HCT116 (cell line): ENCODE results near the gene MGST1. TPM values are rescaled to one million over a fixed set of nuclear protein-coding genes. Genes with fewer than 3 reads are reported as not detected.
"Not testable (repeated sequence)": the region's sequence is repeated elsewhere in the genome, so short reads cannot be mapped to it uniquely, and the experiment has no call there.

ENCODE experiments used
- ATAC-seq: fragments of 200-7000 bp; cut with Tn5 transposase; 2 replicates; pipeline ENCODE4 v1.9.1; 2020; ENCODE audit warnings: mild to moderate bottlenecking, moderate library complexity
- BruUV-seq: library from RNA; stranded (reverse); fragments of 400-500 nt; replicated peaks from 2 replicates; lab custom pipeline; 2021; lab: Mats Ljungman, UMichigan
- CTCF ChIA-PET: fragments of 300-600 bp; sonication (Branson Sonifier 250); formaldehyde crosslinking; loops from one replicate; lab custom pipeline; 2021; ENCODE audit warnings: antibody characterized with exemption; lab: Charles Lee
- POLR2A ChIA-PET: fragments of 300-600, 350-600 bp; sonication (Branson Sonifier 250); formaldehyde crosslinking; loops from one replicate; lab custom pipeline; 2021; ENCODE audit warnings: antibody characterized with exemption; lab: Charles Lee
- RAD21 ChIA-PET, 2 experiments: fragments of 300-600 bp; sonication (Branson Sonifier 250); formaldehyde crosslinking; loops; one replicate each; lab custom pipeline; 2023; ENCODE audit warnings: low total read pairs in 2 of 2; ENCODE audit not compliant: uncharacterized antibody in 2 of 2, unreplicated experiment in 2 of 2, low non-redundant PET in 1 of 2; lab: Charles Lee
- DNase-seq: peaks from one replicate; pipeline ENCODE4 v3.0.0-alpha.2; 2010; ENCODE audit warnings: low read depth, low spot score
- H2AFZ ChIP-seq: fragments of 200-600 bp; shearing (Covaris generic), sonication (generic); 2 replicates; pipeline ENCODE4 v1.6.1; 2017; ENCODE audit warnings: low read depth, mixed run types, mixed read lengths, antibody characterized with exemption, low read length; ENCODE audit not compliant: poor library complexity, severe bottlenecking
- H3K27ac ChIP-seq: 2 replicates; pipeline ENCODE4 v1.5.1; 2012; ENCODE audit warnings: low read depth, low read length
- H3K27me3 ChIP-seq: fragments of 200-600 bp; sonication (generic); 2 replicates; pipeline ENCODE4 v1.6.1; 2016; ENCODE audit warnings: mixed run types, low read length, mixed read lengths; ENCODE audit not compliant: insufficient read depth
- H3K36me3 ChIP-seq, 2 experiments: fragments of 200-500 bp in 1 of 2; fragments of 200-600 bp in 1 of 2; sonication (Bioruptor generic) in 1 of 2; sonication (generic) in 1 of 2; 2 replicates each; pipeline versions ENCODE4 v1.5.1 to v1.6.1; 2014 to 2016; ENCODE audit warnings: low read length in 2 of 2, inconsistent platforms in 1 of 2, mixed read lengths in 1 of 2, mixed run types in 1 of 2; ENCODE audit not compliant: insufficient read depth in 2 of 2, control insufficient read depth in 1 of 2
- H3K4me1 ChIP-seq, 2 experiments: fragments of 200-600 bp in 1 of 2; sonication (generic) in 1 of 2; 2 replicates each; pipeline versions ENCODE4 v1.5.1 to v1.6.1; 2012 to 2017; ENCODE audit warnings: low read length in 2 of 2, inconsistent platforms in 1 of 2, mild to moderate bottlenecking in 1 of 2, mixed read lengths in 1 of 2, mixed run types in 1 of 2, moderate library complexity in 1 of 2; ENCODE audit not compliant: insufficient read depth in 2 of 2, control insufficient read depth in 1 of 2
- H3K4me2 ChIP-seq: fragments of 200-600 bp; sonication (generic); 2 replicates; pipeline ENCODE4 v1.6.1; 2017; ENCODE audit warnings: mixed run types, low read length, mixed read lengths
- H3K4me3 ChIP-seq, 2 experiments: fragments of 200-600 bp in 1 of 2; sonication (generic) in 1 of 2; replicated peaks in 1 of 2; 2 replicates each; pipeline ENCODE4 v1.5.1; 2011 to 2016; ENCODE audit warnings: low read length in 2 of 2, control low read depth in 1 of 2, low read depth in 1 of 2, mild to moderate bottlenecking in 1 of 2, mixed read lengths in 1 of 2, mixed run types in 1 of 2
- H3K79me2 ChIP-seq: fragments of 200-600 bp; sonication (generic); 2 replicates; pipeline ENCODE4 v1.6.1; 2017; ENCODE audit warnings: mild to moderate bottlenecking, mixed run types, low read length, moderate library complexity, mixed read lengths; ENCODE audit not compliant: insufficient read depth
- H3K9ac ChIP-seq: fragments of 200-600 bp; sonication (generic); 2 replicates; pipeline ENCODE4 v1.6.1; 2016; ENCODE audit warnings: low read length, mixed read lengths
- H3K9me2 ChIP-seq: fragments of 200-600 bp; sonication (generic), shearing (Covaris generic); 2 replicates; pipeline ENCODE4 v1.6.1; 2017; ENCODE audit warnings: mixed run types, mild to moderate bottlenecking, moderate library complexity; ENCODE audit not compliant: insufficient read depth
- H3K9me3 ChIP-seq, 2 experiments: fragments of 200-500 bp in 1 of 2; fragments of 200-600 bp in 1 of 2; sonication (Bioruptor generic) in 1 of 2; sonication (generic) in 1 of 2; 2 replicates each; pipeline ENCODE4 v1.6.1; 2014 to 2017; ENCODE audit warnings: low read length in 2 of 2, mixed read lengths in 2 of 2, inconsistent platforms in 1 of 2, low read depth in 1 of 2, mild to moderate bottlenecking in 1 of 2, mixed run types in 1 of 2, moderate library complexity in 1 of 2; ENCODE audit not compliant: control insufficient read depth in 1 of 2, insufficient read depth in 1 of 2
- H4K20me1 ChIP-seq: fragments of 200-600 bp; sonication (generic), shearing (Covaris generic); 2 replicates; pipeline ENCODE4 v1.6.1; 2017; ENCODE audit warnings: mixed run types, mild to moderate bottlenecking, moderate library complexity; ENCODE audit not compliant: insufficient read depth
- EGR1 ChIP-seq: IDR thresholded peaks from 2 replicates; pipeline ENCODE4 v1.6.1; 2012; ENCODE audit warnings: low read depth
- intact Hi-C: fragments of 100-400 bp; cut with micrococcal nuclease; formaldehyde crosslinking; loops from 2 replicates; pipeline ENCODE4 v1.10.0; 2022
- total RNA-seq: library from RNA; stranded (reverse); gene quantifications from one replicate; pipeline ENCODE4 v1.2.1, GENCODE V29; 2021; ENCODE audit not compliant: unreplicated experiment
- TF ChIP-seq, protein P1 (sequence below): IDR thresholded peaks from 2 replicates; pipeline ENCODE4 v1.6.1; 2012; ENCODE audit warnings: low read depth
- TF ChIP-seq, protein P2 (sequence below): IDR thresholded peaks from 2 replicates; pipeline ENCODE4 v1.6.1; 2012
- TF ChIP-seq, protein P3 (sequence below), 3 experiments: fragments of 200-600 bp in 1 of 3; sonication (generic) in 1 of 3; IDR thresholded peaks in 2 of 3; conservative IDR thresholded peaks in 1 of 3; 2 replicates each; pipeline ENCODE4 v1.5.1; 2012 to 2017; ENCODE audit warnings: low read depth in 2 of 3, low read length in 2 of 3, antibody characterized with exemption in 1 of 3, borderline replicate concordance in 1 of 3, control low read depth in 1 of 3, mild to moderate bottlenecking in 1 of 3, mixed read lengths in 1 of 3, mixed run types in 1 of 3, moderate library complexity in 1 of 3; ENCODE audit not compliant: insufficient read depth in 1 of 3

The MGST1 gene
- total RNA-seq, 1 experiment from 2014 or later, result 111 TPM

DNA sequence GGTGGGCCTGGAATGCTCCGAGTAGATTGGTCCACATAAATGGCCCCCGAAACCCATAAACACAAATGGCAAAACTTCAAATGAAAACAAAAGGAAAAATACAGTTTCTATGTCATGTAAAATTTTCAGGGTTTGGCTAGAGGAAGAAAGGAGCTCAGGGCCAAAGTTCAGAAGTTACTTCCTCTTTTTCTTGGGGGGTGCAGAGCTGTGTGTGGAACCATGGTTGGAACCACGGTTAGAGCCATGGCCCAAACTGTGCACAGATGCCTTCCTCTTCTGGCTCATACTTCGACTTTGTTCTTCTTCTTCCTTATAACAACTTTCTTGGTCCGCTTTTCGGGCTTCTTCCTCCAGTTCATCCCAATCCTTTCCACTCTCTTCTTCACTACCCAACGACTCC lies 51.7 kb downstream of the MGST1 start (continued):
- TF ChIP-seq, protein P1, sequence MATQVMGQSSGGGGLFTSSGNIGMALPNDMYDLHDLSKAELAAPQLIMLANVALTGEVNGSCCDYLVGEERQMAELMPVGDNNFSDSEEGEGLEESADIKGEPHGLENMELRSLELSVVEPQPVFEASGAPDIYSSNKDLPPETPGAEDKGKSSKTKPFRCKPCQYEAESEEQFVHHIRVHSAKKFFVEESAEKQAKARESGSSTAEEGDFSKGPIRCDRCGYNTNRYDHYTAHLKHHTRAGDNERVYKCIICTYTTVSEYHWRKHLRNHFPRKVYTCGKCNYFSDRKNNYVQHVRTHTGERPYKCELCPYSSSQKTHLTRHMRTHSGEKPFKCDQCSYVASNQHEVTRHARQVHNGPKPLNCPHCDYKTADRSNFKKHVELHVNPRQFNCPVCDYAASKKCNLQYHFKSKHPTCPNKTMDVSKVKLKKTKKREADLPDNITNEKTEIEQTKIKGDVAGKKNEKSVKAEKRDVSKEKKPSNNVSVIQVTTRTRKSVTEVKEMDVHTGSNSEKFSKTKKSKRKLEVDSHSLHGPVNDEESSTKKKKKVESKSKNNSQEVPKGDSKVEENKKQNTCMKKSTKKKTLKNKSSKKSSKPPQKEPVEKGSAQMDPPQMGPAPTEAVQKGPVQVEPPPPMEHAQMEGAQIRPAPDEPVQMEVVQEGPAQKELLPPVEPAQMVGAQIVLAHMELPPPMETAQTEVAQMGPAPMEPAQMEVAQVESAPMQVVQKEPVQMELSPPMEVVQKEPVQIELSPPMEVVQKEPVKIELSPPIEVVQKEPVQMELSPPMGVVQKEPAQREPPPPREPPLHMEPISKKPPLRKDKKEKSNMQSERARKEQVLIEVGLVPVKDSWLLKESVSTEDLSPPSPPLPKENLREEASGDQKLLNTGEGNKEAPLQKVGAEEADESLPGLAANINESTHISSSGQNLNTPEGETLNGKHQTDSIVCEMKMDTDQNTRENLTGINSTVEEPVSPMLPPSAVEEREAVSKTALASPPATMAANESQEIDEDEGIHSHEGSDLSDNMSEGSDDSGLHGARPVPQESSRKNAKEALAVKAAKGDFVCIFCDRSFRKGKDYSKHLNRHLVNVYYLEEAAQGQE, result no peak
- TF ChIP-seq, protein P2, sequence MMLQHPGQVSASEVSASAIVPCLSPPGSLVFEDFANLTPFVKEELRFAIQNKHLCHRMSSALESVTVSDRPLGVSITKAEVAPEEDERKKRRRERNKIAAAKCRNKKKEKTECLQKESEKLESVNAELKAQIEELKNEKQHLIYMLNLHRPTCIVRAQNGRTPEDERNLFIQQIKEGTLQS, result no peak
- TF ChIP-seq, protein P3, sequence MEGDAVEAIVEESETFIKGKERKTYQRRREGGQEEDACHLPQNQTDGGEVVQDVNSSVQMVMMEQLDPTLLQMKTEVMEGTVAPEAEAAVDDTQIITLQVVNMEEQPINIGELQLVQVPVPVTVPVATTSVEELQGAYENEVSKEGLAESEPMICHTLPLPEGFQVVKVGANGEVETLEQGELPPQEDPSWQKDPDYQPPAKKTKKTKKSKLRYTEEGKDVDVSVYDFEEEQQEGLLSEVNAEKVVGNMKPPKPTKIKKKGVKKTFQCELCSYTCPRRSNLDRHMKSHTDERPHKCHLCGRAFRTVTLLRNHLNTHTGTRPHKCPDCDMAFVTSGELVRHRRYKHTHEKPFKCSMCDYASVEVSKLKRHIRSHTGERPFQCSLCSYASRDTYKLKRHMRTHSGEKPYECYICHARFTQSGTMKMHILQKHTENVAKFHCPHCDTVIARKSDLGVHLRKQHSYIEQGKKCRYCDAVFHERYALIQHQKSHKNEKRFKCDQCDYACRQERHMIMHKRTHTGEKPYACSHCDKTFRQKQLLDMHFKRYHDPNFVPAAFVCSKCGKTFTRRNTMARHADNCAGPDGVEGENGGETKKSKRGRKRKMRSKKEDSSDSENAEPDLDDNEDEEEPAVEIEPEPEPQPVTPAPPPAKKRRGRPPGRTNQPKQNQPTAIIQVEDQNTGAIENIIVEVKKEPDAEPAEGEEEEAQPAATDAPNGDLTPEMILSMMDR (IDR thresholded peaks at IDR 0.05 in 2 of 3, conservative IDR thresholded peaks at IDR 0.05 in 1 of 3; ENCODE audit: borderline replicate concordance in 1 of 3, insufficient read depth in 1 of 3, low read depth in 2 of 3, low read length in 2 of 3), result no peak
- no peak for TF ChIP-seq EGR1

DNA sequence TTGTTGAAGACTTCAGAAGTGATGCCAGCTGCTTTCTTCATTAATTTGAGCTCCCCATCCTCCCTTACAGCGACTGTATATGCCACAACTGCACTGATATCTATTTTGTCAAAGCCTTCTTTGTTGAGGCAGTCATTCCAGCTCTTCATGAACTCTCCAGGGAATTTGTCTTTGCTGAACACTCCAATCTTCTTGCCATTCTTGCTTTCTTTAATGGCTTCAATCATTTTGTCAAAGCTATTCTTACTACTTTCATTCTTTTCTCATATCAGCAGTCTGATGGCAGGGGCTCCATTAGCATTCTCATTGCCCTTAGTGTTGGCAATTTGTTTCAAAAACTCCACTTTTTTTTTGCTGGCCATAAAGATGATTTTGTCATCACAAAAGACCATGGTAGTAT lies 54.4 kb downstream of the MGST1 start:
- H3K4me2 ChIP-seq, H3K79me2 ChIP-seq, H3K4me1 ChIP-seq, H3K9me2 ChIP-seq, H3K27ac ChIP-seq, CTCF ChIA-PET, H4K20me1 ChIP-seq, H3K27me3 ChIP-seq, POLR2A ChIA-PET, RAD21 ChIA-PET, intact Hi-C loops, H3K9me3 ChIP-seq, H3K4me3 ChIP-seq, BruUV-seq, ATAC-seq, DNase-seq, H3K9ac ChIP-seq, H3K36me3 ChIP-seq, H2AFZ ChIP-seq: not testable (repeated sequence)
